Fibroblast of mammary gland (primary cell): ENCODE measurements around the gene RNF146.
"Not testable (repeated sequence)": the region's sequence is repeated elsewhere in the genome, so short reads cannot be mapped to it uniquely, and the experiment has no call there.

ENCODE experiments used
- DNase-seq: peaks from one replicate; pipeline ENCODE4 v3.0.0-alpha.2; 2010; ENCODE audit warnings: low read depth
- H3K4me3 ChIP-seq: 2 replicates; pipeline ENCODE4 v1.5.1; 2011; ENCODE audit warnings: low read depth, mild to moderate bottlenecking, low read length, moderate library complexity; ENCODE audit not compliant: control insufficient read depth
- TF ChIP-seq, protein P1 (sequence below): conservative IDR thresholded peaks from 2 replicates; pipeline ENCODE4 v1.5.1; 2011; ENCODE audit warnings: low read depth, low read length, inconsistent platforms; ENCODE audit not compliant: control insufficient read depth, insufficient read depth

The RNF146 gene

GRCh38 chr6:127266178-127266891, at the start of gene RNF146:
TSS of gene RNF146 (plus strand) at chr6:127266864. CDS start at chr6:127280339, 13,475 bp downstream.
- TF ChIP-seq, protein P1, sequence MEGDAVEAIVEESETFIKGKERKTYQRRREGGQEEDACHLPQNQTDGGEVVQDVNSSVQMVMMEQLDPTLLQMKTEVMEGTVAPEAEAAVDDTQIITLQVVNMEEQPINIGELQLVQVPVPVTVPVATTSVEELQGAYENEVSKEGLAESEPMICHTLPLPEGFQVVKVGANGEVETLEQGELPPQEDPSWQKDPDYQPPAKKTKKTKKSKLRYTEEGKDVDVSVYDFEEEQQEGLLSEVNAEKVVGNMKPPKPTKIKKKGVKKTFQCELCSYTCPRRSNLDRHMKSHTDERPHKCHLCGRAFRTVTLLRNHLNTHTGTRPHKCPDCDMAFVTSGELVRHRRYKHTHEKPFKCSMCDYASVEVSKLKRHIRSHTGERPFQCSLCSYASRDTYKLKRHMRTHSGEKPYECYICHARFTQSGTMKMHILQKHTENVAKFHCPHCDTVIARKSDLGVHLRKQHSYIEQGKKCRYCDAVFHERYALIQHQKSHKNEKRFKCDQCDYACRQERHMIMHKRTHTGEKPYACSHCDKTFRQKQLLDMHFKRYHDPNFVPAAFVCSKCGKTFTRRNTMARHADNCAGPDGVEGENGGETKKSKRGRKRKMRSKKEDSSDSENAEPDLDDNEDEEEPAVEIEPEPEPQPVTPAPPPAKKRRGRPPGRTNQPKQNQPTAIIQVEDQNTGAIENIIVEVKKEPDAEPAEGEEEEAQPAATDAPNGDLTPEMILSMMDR = peak; percentile 76
- H3K4me3 ChIP-seq = peak within 1 kb of the TSS; percentile 74
- peak; percentile 86 for DNase-seq

DNA sequence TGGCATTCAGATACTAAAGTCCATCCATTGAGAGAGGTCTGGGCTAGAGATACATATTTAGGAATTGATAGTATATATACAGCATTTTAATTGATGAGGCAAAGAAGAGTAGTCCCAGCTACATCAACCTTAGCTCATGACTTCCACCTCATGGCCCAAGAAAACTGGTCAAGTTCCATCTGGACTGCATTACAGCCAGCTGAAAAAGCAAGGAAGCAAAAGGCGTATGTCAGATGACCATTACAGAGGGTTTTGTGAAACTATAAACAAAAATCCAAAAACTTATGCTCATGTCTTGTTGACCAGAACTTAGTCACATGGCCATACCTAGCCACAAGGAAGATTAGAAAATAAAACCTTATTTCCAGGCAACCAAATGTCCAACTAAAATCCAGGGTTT, 46.8 kb upstream of the RNF146 start:
- TF ChIP-seq, protein P1 = no peak
- H3K4me3 ChIP-seq = no peak overlapping the region
- DNase-seq = peak; percentile 64

- TF ChIP-seq, protein P1 = no peak
- H3K4me3 ChIP-seq = no peak overlapping the region
- no peak for DNase-seq
Measured at GRCh38 chr6:127221201-127221600, 45.5 kb upstream of the RNF146 start.

DNA sequence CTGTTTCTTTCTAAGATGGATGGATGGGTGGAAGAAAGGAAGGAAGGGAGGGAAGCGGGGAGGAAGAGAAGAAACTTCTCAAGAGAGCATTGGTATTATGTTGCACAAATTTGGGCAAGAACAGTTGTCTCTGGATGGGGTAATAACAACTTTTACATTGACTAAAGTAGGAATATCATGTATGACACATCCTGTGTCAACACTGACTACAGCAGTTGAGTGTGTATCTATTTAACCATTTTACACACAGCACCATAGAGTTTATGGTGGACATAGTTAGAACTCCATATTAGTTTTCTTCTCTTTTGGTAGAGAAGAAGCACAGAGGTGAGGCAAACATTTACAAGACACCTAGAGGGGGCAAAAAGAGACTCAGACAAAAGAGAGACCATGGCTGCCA, 44.2 kb upstream of the RNF146 start:
- DNase-seq = peak; percentile 33
- no peak overlapping the region for H3K4me3 ChIP-seq
- TF ChIP-seq, protein P1 = no peak

DNA sequence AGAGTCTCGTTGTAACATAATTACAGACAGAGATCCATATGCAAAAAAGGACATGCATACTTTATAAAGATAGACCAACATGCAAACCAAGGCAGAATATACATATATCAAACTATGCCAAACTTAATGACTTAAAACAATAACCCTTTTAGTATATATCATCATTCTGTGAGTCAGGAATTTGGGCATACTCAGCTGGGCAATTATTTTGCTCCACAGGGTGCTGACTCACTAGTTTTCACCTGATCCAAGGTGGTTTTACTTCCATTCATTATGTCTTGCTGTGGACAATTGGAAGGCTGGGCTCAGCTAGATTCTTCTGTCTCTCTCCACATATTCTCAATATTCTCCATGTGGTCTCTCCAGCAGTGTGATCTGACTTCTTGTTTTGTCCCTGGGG, 41.2 kb upstream of the RNF146 start:
- no peak for DNase-seq
- TF ChIP-seq, protein P1 = no peak
- no peak overlapping the region for H3K4me3 ChIP-seq

- DNase-seq, H3K4me3 ChIP-seq: not testable (repeated sequence)
Measured at GRCh38 chr6:127233819-127234218, 32.8 kb upstream of the RNF146 start.

DNA sequence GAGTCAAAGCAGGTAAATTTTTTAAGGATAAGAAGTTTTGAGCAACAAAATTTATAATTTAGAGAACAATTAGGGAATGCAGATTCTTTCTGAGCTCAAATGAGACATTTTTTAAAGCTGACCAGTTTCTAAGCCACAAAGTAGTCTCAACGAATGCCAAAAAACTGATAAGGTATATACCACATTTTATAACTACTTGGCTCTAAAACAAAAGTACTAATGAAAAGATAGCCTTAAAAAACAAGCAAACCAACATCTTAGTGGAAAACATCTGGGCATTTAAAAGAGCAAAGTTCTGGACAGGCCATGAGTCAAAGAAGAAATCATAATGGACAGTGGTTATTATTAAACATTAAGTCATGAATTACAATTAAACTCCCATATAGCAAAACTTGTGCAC, 23.2 kb upstream of the RNF146 start:
- TF ChIP-seq, protein P1 = no peak
- peak; percentile 6 for DNase-seq
- no peak overlapping the region for H3K4me3 ChIP-seq
